Mammary epithelial cell (primary cell): ENCODE data around the gene CLRN1.

ENCODE experiments used
- EZH2 ChIP-seq: IDR thresholded peaks from 2 replicates; pipeline ENCODE4 v1.6.1; 2012; ENCODE audit warnings: low read length, inconsistent platforms, borderline replicate concordance
- TF ChIP-seq, protein P1 (sequence below), 2 donors: IDR thresholded peaks in 1 of 2; conservative IDR thresholded peaks in 1 of 2; 2 replicates each; pipeline ENCODE4 v1.5.1; 2011 to 2012; ENCODE audit warnings: inconsistent platforms in 2 of 2, low read length in 2 of 2, mild to moderate bottlenecking in 2 of 2, control low read depth in 1 of 2, low read depth in 1 of 2; ENCODE audit not compliant: insufficient read depth in 1 of 2; ENCODE audit errors: extremely low read depth in 1 of 2

- TF ChIP-seq, protein P1, sequence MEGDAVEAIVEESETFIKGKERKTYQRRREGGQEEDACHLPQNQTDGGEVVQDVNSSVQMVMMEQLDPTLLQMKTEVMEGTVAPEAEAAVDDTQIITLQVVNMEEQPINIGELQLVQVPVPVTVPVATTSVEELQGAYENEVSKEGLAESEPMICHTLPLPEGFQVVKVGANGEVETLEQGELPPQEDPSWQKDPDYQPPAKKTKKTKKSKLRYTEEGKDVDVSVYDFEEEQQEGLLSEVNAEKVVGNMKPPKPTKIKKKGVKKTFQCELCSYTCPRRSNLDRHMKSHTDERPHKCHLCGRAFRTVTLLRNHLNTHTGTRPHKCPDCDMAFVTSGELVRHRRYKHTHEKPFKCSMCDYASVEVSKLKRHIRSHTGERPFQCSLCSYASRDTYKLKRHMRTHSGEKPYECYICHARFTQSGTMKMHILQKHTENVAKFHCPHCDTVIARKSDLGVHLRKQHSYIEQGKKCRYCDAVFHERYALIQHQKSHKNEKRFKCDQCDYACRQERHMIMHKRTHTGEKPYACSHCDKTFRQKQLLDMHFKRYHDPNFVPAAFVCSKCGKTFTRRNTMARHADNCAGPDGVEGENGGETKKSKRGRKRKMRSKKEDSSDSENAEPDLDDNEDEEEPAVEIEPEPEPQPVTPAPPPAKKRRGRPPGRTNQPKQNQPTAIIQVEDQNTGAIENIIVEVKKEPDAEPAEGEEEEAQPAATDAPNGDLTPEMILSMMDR (conservative IDR thresholded peaks at IDR 0.05 in 1 of 2, IDR thresholded peaks at IDR 0.05 in 1 of 2; ENCODE audit: extremely low read depth in 1 of 2, insufficient read depth in 1 of 2, low read depth in 1 of 2, low read length in 2 of 2), result no peak
- TF ChIP-seq EZH2, result no peak
These were observed 36.9 kb upstream of the CLRN1 start for GRCh38 chr3:151009430-151009829.
